ENCODE measurements around the gene RASGRP2.
A peak's percentile ranks its signal among the peaks of the same experiment; 100 is the strongest.

The RASGRP2 gene

DNA sequence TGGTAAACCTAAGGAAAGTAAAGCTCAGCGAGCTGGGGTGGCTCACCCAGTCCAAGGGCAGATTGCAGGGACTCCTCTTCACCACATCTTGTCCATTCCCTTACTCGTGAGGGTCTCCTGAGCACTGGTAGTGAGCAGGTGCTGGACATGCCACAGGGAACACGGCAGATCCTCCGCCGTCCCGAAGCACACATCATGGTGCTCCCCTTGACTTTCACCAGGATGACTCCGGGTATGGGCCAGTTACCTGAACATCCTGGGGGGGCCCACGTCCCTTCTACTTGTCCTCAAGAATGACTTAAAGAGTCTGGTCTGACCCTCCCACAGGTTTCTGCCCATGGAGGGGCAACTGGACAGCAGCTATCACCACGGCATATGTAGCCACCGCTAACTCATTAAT is 42.4 kb upstream of the RASGRP2 start:
- Histone ChIP-seq H3K36me3 (ENCODE audit: control insufficient read depth in 2 of 2, insufficient read depth in 1 of 2, low read length in 2 of 2) (peaks cover 0 to 13% of the 10 kb centered on the region in 2 experiments; a peak in 1 of 3 replicates), H3K4me1 (ENCODE audit: control insufficient read depth, insufficient read depth, low read length) (no peaks in the 10 kb centered on the region), H3K27ac (ENCODE audit: extremely low read depth, low read depth, low read length) (no peak overlapping the region), H3K9me3 (ENCODE audit: control insufficient read depth, insufficient read depth, low read depth, low read length) (no peaks in the 10 kb centered on the region), H3K4me3 (ENCODE audit: low read depth, low read length) (no peak overlapping the region)
- ChIA-PET POLR2A (no interaction called here), CTCF (interaction anchor here (0.6 to 2.0 kb wide), 7 partner anchors 11 to 406 kb away, joined by 3 to 8 read pairs (median 4); partner anchors contain the start of gene PPP2R5B)
- TF ChIP-seq, protein P1, sequence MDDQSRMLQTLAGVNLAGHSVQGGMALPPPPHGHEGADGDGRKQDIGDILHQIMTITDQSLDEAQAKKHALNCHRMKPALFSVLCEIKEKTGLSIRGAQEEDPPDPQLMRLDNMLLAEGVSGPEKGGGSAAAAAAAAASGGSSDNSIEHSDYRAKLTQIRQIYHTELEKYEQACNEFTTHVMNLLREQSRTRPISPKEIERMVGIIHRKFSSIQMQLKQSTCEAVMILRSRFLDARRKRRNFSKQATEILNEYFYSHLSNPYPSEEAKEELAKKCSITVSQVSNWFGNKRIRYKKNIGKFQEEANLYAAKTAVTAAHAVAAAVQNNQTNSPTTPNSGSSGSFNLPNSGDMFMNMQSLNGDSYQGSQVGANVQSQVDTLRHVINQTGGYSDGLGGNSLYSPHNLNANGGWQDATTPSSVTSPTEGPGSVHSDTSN (CRISPR knock-in tag; IDR thresholded peaks at IDR 0.05): no peak
- TF ChIP-seq ZFP41 (tag by site-specific recombination; IDR thresholded peaks at IDR 0.05; ENCODE audit: borderline replicate concordance) (no peak), ATF2 (tag by site-specific recombination; IDR thresholded peaks at IDR 0.05; ENCODE audit: low read depth) (no peak)

DNA sequence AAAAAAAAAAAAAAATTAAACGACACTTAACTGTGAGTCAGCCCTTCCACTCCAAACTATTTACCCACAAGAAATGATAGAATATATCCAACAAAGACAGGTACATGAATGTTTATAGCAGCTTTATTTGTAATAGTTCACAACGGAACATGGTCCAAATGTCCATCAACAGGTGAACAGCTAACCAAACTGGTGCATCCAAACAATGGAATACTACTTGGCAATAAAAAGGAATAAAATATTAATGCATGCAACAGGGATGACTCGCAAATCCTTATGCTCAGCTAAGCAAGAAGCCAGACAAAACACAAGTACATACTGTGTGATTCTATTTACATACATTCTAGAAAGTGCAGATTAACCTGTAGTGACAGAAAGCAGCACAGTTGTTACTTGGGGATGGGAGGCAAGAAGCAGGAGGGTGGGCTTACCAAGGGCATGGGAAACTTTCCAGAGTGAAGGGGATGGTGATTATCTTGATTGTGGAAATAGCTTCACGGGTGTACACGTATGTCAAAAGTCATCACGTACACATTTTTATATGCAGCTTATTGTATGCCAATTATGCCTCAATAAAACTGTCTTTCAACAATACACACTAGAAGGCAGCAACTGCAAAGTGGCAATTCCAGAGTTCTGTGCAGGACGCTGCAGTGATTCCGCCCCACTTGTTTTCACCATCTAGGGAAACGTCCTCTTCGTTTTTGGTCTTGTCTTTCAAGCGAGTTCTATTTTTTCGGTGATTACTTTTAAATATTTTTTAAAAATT is 41.1 kb upstream of the RASGRP2 start:
- Histone ChIP-seq H3K4me3 (ENCODE audit: low read depth, low read length) (no peak overlapping the region), H3K9me3 (ENCODE audit: control insufficient read depth, insufficient read depth, low read depth, low read length) (no peaks in the 10 kb centered on the region), H3K27ac (ENCODE audit: extremely low read depth, low read depth, low read length) (no peak overlapping the region), H3K4me1 (ENCODE audit: control insufficient read depth, insufficient read depth, low read length) (no peaks in the 10 kb centered on the region), H3K36me3 (ENCODE audit: control insufficient read depth in 2 of 2, insufficient read depth in 1 of 2, low read length in 2 of 2) (peaks cover 0 to 11% of the 10 kb centered on the region in 2 experiments; a peak in 1 of 3 replicates)
- peak; percentile 77; the same call in 1 of the 2 replicates for TF ChIP-seq ZNF146 (tag by site-specific recombination; IDR thresholded peaks at IDR 0.05)
- no peak for TF ChIP-seq ZNF843 (tag by site-specific recombination; IDR thresholded peaks at IDR 0.05)
- peak; percentile 73 for TF ChIP-seq SCRT2 (tag by site-specific recombination; IDR thresholded peaks at IDR 0.05)
- POLR2A ChIA-PET: interaction anchor here (0.6 kb wide), 1 partner anchor 13 kb away, joined by 7 read pairs; no protein-coding TSS in a partner anchor
- CTCF ChIA-PET: interaction anchor here (0.6 to 2.0 kb wide), 8 partner anchors 9 to 295 kb away, joined by 3 to 8 read pairs (median 3); no protein-coding TSS in a partner anchor

DNA sequence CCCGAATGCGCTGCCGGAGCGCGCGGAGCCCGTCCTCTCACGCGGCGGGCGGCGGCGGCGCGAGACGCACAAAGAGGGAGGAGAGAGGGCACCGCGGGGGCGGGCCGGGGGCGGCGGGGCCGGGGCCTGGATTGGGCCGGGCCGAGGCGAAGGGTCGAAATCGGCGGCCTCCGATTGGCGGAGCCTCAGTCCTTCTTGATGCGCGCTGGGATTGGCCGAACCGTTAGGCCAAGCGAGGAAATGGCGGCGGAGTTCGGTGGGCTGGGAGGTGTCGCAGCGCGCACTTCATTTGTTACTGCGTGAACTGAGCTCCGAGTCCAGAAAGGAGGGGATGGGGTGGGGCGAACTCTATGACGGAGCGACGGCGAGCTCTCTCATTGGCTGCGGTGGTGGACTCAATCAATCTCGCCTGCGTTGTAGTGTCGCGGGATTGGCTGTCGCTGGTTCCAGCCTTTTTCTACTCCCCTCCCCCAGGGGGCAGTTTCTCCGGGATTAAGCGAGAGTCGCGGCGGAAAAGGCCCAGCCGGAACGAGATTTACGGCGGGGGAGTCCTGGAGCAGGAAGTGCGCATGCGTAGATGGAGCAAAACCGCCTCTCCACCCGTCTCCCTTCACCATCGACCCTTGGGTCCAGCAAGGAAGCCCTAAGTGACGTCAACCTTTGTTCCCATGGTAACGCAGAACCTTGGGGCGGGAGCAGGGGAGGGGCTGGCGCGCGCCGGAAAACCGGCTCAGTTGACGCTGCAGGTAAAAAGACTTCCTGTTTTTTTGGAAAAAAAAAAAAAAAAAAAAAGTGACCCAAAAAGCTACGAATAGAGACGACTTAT is 34.7 kb upstream of the RASGRP2 start, which contains the start of gene SF1:
TSS of gene SF1 (minus strand) at position 70 of the 826 bp plus-strand sequence. CDS start 150 bp downstream, outside the sequence.
- H3K9me3 ChIP-seq (ENCODE audit: control insufficient read depth, insufficient read depth, low read depth, low read length): no peaks in the 10 kb centered on the region
- ChIA-PET CTCF (interaction anchor here (0.6 to 1.3 kb wide), 6 partner anchors 10 to 332 kb away, joined by 3 to 9 read pairs (median 3); no protein-coding TSS in a partner anchor), POLR2A (interaction anchor here (0.6 to 1.9 kb wide), 49 partner anchors 9 to 644 kb away, joined by 3 to 42 read pairs (median 4); partner anchors contain the start of genes CAPN1, CDC42BPG, EHD1 and FAU)
- H3K27ac ChIP-seq (ENCODE audit: extremely low read depth, low read depth, low read length): peak within 1 kb of the TSS; percentile 97
- H3K4me3 ChIP-seq (ENCODE audit: low read depth, low read length): peak within 1 kb of the TSS; percentile 96
- H3K36me3 ChIP-seq (ENCODE audit: control insufficient read depth in 2 of 2, insufficient read depth in 1 of 2, low read length in 2 of 2): peaks cover 25 to 43% of the 10 kb centered on the region in 2 experiments
- H3K4me1 ChIP-seq (ENCODE audit: control insufficient read depth, insufficient read depth, low read length): no peaks in the 10 kb centered on the region
- no peak for TF ChIP-seq ZNF529 (tag by site-specific recombination; IDR thresholded peaks at IDR 0.05; ENCODE audit: insufficient replicate concordance)
- no peak for TF ChIP-seq ZNF157 (tag by site-specific recombination; IDR thresholded peaks at IDR 0.05)
- TF ChIP-seq ZNF501 (tag by site-specific recombination; IDR thresholded peaks at IDR 0.05): no peak
- peak; percentile 30; the same call in 1 of the 2 replicates for TF ChIP-seq KLF8 (tag by site-specific recombination; IDR thresholded peaks at IDR 0.05)
- 0 out of 2 replicates have a peak, but pooled peaks have one; percentile 34 for TF ChIP-seq ZBTB48 (tag by site-specific recombination; IDR thresholded peaks at IDR 0.05)
- TF ChIP-seq ZNF223 (tag by site-specific recombination; IDR thresholded peaks at IDR 0.05): no peak
- TF ChIP-seq ZNF701 (tag by site-specific recombination; IDR thresholded peaks at IDR 0.05): no peak
- TF ChIP-seq ZNF18 (tag by site-specific recombination; IDR thresholded peaks at IDR 0.05): no peak
- peak; percentile 81 for TF ChIP-seq SP3 (tag by site-specific recombination; IDR thresholded peaks at IDR 0.05)
- no peak for TF ChIP-seq ZFP37 (tag by site-specific recombination; IDR thresholded peaks at IDR 0.05)
- 0 out of 2 replicates have a peak, but pooled peaks have one; percentile 19 for TF ChIP-seq ZNF10 (tag by site-specific recombination; IDR thresholded peaks at IDR 0.05)
- TF ChIP-seq, protein P2, sequence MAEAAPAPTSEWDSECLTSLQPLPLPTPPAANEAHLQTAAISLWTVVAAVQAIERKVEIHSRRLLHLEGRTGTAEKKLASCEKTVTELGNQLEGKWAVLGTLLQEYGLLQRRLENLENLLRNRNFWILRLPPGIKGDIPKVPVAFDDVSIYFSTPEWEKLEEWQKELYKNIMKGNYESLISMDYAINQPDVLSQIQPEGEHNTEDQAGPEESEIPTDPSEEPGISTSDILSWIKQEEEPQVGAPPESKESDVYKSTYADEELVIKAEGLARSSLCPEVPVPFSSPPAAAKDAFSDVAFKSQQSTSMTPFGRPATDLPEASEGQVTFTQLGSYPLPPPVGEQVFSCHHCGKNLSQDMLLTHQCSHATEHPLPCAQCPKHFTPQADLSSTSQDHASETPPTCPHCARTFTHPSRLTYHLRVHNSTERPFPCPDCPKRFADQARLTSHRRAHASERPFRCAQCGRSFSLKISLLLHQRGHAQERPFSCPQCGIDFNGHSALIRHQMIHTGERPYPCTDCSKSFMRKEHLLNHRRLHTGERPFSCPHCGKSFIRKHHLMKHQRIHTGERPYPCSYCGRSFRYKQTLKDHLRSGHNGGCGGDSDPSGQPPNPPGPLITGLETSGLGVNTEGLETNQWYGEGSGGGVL (tag by site-specific recombination; IDR thresholded peaks at IDR 0.05): no peak
- TF ChIP-seq KLF16 (tag by site-specific recombination; IDR thresholded peaks at IDR 0.05): 0 out of 2 replicates have a peak, but pooled peaks have one; percentile 18
- peak; percentile 95; the same call in 1 of the 2 replicates for TF ChIP-seq HOXC10 (CRISPR knock-in tag; IDR thresholded peaks at IDR 0.05)

Data from HEK293 (cell line).